GM21723 (cell line): Measurements from ENCODE around the gene LIX1L.

Experiments
- ATAC-seq: cut with Tn5 transposase; IDR thresholded peaks from one replicate; pipeline ENCODE4 v1.9.1; 2021; ENCODE audit warnings: mild to moderate bottlenecking, moderate library complexity; ENCODE audit not compliant: unreplicated experiment

LIX1L gene

GRCh38 chr1:145957443-145958319 lies at the start of gene LIX1L:
Gene LIX1L (minus strand): TSS chr1:145958017. CDS start chr1:145957927, 90 bp downstream.
- peak; percentile 83 for ATAC-seq

- no peak for ATAC-seq
These were observed 43.9 kb upstream of the LIX1L start for GRCh38 chr1:146001709-146002108.

- no peak for ATAC-seq
These were observed 41.7 kb upstream of the LIX1L start for GRCh38 chr1:145999321-146000024.

- no peak for ATAC-seq
These were observed 39.9 kb upstream of the LIX1L start for GRCh38 chr1:145997718-145998023.

- peak; percentile 32 for ATAC-seq
These were observed 39.4 kb upstream of the LIX1L start for GRCh38 chr1:145997016-145997717.

- ATAC-seq, result peak; percentile 87
These were observed 38.7 kb upstream of the LIX1L start, which contains the start of gene TXNIP for GRCh38 chr1:145996433-145997015. Gene TXNIP (minus strand): TSS chr1:145996579. CDS start chr1:145996266, 313 bp downstream.

GRCh38 chr1:145995964-145996432 lies 38.2 kb upstream of the LIX1L start:
- ATAC-seq, result no peak

- no peak for ATAC-seq
These were observed 37.5 kb upstream of the LIX1L start for GRCh38 chr1:145995148-145995881.

GRCh38 chr1:145994391-145995120 lies 36.7 kb upstream of the LIX1L start:
- no peak for ATAC-seq

- no peak for ATAC-seq
These were observed 36.0 kb upstream of the LIX1L start for GRCh38 chr1:145993618-145994390.

- no peak for ATAC-seq
These were observed 35.3 kb upstream of the LIX1L start for GRCh38 chr1:145992958-145993617.

GRCh38 chr1:145992502-145992936 lies 34.7 kb upstream of the LIX1L start:
- ATAC-seq, result no peak

- no peak for ATAC-seq
These were observed 34.1 kb upstream of the LIX1L start for GRCh38 chr1:145991735-145992412.

GRCh38 chr1:145990249-145990855 lies 32.5 kb upstream of the LIX1L start:
- ATAC-seq, result no peak

GRCh38 chr1:145988773-145989172 lies 31.0 kb upstream of the LIX1L start:
- no peak for ATAC-seq

GRCh38 chr1:145987926-145988325 lies 30.1 kb upstream of the LIX1L start:
- no peak for ATAC-seq

- no peak for ATAC-seq
These were observed 28.7 kb upstream of the LIX1L start for GRCh38 chr1:145986551-145986950.
